Measurements from ENCODE around the gene APOF.

- TF ChIP-seq POLR2A (IDR thresholded peaks at IDR 0.05; ENCODE audit: borderline replicate concordance, extremely low read depth, insufficient read depth, insufficient read length) (no peak), POLR2AphosphoS5 (IDR thresholded peaks at IDR 0.05; ENCODE audit: low read depth, low read length) (no peak), TCF7L2 (IDR thresholded peaks at IDR 0.05; ENCODE audit: borderline replicate concordance, extremely low read depth, insufficient read depth, insufficient read length) (no peak), JUND (IDR thresholded peaks at IDR 0.05) (no peak), CEBPB (IDR thresholded peaks at IDR 0.05; ENCODE audit: low read depth) (no peak), SP1 (IDR thresholded peaks at IDR 0.05; ENCODE audit: low read depth) (no peak), MAX (IDR thresholded peaks at IDR 0.05) (no peak), EZH2phosphoT487 (IDR thresholded peaks at IDR 0.05; ENCODE audit: borderline replicate concordance) (no peak), YY1 (IDR thresholded peaks at IDR 0.05; ENCODE audit: extremely low read depth, insufficient replicate concordance, low read depth, low read length) (no peak)
- TF ChIP-seq, protein P1, sequence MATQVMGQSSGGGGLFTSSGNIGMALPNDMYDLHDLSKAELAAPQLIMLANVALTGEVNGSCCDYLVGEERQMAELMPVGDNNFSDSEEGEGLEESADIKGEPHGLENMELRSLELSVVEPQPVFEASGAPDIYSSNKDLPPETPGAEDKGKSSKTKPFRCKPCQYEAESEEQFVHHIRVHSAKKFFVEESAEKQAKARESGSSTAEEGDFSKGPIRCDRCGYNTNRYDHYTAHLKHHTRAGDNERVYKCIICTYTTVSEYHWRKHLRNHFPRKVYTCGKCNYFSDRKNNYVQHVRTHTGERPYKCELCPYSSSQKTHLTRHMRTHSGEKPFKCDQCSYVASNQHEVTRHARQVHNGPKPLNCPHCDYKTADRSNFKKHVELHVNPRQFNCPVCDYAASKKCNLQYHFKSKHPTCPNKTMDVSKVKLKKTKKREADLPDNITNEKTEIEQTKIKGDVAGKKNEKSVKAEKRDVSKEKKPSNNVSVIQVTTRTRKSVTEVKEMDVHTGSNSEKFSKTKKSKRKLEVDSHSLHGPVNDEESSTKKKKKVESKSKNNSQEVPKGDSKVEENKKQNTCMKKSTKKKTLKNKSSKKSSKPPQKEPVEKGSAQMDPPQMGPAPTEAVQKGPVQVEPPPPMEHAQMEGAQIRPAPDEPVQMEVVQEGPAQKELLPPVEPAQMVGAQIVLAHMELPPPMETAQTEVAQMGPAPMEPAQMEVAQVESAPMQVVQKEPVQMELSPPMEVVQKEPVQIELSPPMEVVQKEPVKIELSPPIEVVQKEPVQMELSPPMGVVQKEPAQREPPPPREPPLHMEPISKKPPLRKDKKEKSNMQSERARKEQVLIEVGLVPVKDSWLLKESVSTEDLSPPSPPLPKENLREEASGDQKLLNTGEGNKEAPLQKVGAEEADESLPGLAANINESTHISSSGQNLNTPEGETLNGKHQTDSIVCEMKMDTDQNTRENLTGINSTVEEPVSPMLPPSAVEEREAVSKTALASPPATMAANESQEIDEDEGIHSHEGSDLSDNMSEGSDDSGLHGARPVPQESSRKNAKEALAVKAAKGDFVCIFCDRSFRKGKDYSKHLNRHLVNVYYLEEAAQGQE (IDR thresholded peaks at IDR 0.05; ENCODE audit: low read depth) = no peak
- TF ChIP-seq, protein P2, sequence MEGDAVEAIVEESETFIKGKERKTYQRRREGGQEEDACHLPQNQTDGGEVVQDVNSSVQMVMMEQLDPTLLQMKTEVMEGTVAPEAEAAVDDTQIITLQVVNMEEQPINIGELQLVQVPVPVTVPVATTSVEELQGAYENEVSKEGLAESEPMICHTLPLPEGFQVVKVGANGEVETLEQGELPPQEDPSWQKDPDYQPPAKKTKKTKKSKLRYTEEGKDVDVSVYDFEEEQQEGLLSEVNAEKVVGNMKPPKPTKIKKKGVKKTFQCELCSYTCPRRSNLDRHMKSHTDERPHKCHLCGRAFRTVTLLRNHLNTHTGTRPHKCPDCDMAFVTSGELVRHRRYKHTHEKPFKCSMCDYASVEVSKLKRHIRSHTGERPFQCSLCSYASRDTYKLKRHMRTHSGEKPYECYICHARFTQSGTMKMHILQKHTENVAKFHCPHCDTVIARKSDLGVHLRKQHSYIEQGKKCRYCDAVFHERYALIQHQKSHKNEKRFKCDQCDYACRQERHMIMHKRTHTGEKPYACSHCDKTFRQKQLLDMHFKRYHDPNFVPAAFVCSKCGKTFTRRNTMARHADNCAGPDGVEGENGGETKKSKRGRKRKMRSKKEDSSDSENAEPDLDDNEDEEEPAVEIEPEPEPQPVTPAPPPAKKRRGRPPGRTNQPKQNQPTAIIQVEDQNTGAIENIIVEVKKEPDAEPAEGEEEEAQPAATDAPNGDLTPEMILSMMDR (IDR thresholded peaks at IDR 0.05 in 2 of 3, conservative IDR thresholded peaks at IDR 0.05 in 1 of 3; ENCODE audit: borderline replicate concordance in 1 of 3, insufficient read depth in 1 of 3, low read depth in 2 of 3, low read length in 2 of 3) = no peak
Measured at GRCh38 chr12:56341616-56342015, 21.0 kb downstream of the APOF start.
